ENCODE data around the gene ARSI.

The ARSI gene

DNA sequence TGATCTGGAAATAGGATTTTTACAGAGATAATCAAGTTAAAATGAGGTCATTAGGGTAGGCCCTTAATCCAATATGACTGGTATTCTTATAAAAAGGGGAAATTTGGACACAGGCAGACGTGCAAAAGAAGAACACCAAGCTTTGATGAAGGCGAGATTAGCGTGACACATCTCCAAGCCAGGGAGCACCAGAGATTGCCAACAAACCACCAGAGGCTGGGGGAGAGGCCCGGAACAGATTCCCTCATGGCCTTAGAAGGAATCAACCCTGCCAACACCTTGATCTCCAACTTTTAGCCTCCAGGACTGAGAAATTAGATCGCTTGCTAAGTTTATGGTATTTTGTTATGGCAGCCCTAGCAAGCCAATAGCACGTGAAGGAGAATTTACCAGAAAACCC is 10.8 kb upstream of the ARSI start:
- H3K79me1 ChIP-seq (replicated peaks; ENCODE audit: low read length, poor library complexity, severe bottlenecking): no peaks in the 10 kb centered on the region

DNA sequence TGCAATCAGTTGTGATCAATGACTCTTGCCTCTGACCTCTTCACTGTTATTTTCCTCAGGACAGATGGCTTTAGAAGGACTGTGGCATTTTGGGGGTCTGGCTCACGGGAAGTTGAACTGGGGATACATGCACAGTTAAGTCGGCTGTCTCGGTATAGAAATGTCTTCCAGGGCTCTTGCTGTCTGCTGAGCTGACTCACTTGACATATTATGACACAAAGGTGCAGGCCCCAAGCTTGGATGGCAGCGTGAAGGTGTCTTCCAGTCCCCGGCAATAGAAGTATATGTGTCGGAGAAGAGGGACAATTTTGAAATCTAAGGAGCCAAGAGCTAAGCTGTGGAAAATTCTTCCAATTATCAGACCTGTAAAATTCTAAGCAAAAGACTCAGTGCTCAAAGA is 9.8 kb upstream of the ARSI start:
- no peaks in the 10 kb centered on the region for H3K9me3 ChIP-seq (ENCODE audit: control insufficient read depth, low read length)
- no peak overlapping the region for H3K23ac ChIP-seq (ENCODE audit: low read length in 2 of 2)
- no peak overlapping the region for H3K4me2 ChIP-seq (ENCODE audit: low read length, poor library complexity, severe bottlenecking)
- no peak overlapping the region for H3K9ac ChIP-seq (ENCODE audit: low read length)
- no peak overlapping the region for H2BK15ac ChIP-seq (ENCODE audit: low read depth, poor library complexity, severe bottlenecking)
- no peak overlapping the region for H3K4ac ChIP-seq (ENCODE audit: low read depth in 1 of 2, low read length in 2 of 2)
- no peak overlapping the region for H3K4me3 ChIP-seq (ENCODE audit: insufficient read depth in 1 of 2, low read depth in 1 of 2, low read length in 2 of 2)
- H2AK5ac ChIP-seq (ENCODE audit: low read length, severe bottlenecking): peak overlapping the region; percentile 92
- no peak overlapping the region for H2AFZ ChIP-seq (ENCODE audit: low read depth, low read length)
- H3K27ac ChIP-seq (ENCODE audit: low read length, poor library complexity, severe bottlenecking): no peak overlapping the region
- H3K79me1 ChIP-seq (replicated peaks; ENCODE audit: low read length, poor library complexity, severe bottlenecking): no peaks in the 10 kb centered on the region
- H4K8ac ChIP-seq (ENCODE audit: low read length): no peak overlapping the region
- H2BK12ac ChIP-seq (ENCODE audit: low read length in 2 of 2): peak overlapping the region; percentile 15 to 18
- WGBS: 58% methylated on average over 5 of the region's 6 CpGs
- H2BK5ac ChIP-seq (ENCODE audit: low read depth, low read length, poor library complexity, severe bottlenecking): no peak overlapping the region
- DNase-seq: no peak
- H3K27me3 ChIP-seq (ENCODE audit: control insufficient read depth in 1 of 2, insufficient read depth in 1 of 2, low read length in 2 of 2): no peaks in the 10 kb centered on the region
- H3K14ac ChIP-seq (ENCODE audit: low read length in 2 of 2): no peak overlapping the region
- H4K91ac ChIP-seq (ENCODE audit: low read length): no peak overlapping the region
- H3K4me1 ChIP-seq (ENCODE audit: control insufficient read depth, insufficient read depth, low read depth, low read length): peaks cover 22% of the 10 kb centered on the region
- no peaks in the 10 kb centered on the region for H3K36me3 ChIP-seq (ENCODE audit: control insufficient read depth in 1 of 2, insufficient read depth in 2 of 2, low read depth in 1 of 2, low read length in 2 of 2)
- H3K18ac ChIP-seq (ENCODE audit: low read depth in 1 of 2, low read length in 2 of 2): peak overlapping the region in 1 of 2 experiments; percentile 11
- H2BK120ac ChIP-seq (ENCODE audit: low read depth, low read length): no peak overlapping the region

More for the DNA sequence above, 10.8 kb upstream of the ARSI start:
- peak overlapping the region; percentile 10 for H3K27ac ChIP-seq (ENCODE audit: low read length, poor library complexity, severe bottlenecking)
- no peak overlapping the region for H2BK120ac ChIP-seq (ENCODE audit: low read depth, low read length)
- no peak for DNase-seq
- 99% methylated on average over 6 of the region's 6 CpGs for WGBS
- H3K9me3 ChIP-seq (ENCODE audit: control insufficient read depth, low read length): no peaks in the 10 kb centered on the region
- H3K4ac ChIP-seq (ENCODE audit: low read depth in 1 of 2, low read length in 2 of 2): no peak overlapping the region
- no peak overlapping the region for H2BK12ac ChIP-seq (ENCODE audit: low read length in 2 of 2)
- peaks cover 25% of the 10 kb centered on the region for H3K4me1 ChIP-seq (ENCODE audit: control insufficient read depth, insufficient read depth, low read depth, low read length)
- no peak overlapping the region for H4K8ac ChIP-seq (ENCODE audit: low read length)
- peak overlapping the region; percentile 5 for H2AK5ac ChIP-seq (ENCODE audit: low read length, severe bottlenecking)
- H3K36me3 ChIP-seq (ENCODE audit: control insufficient read depth in 1 of 2, insufficient read depth in 2 of 2, low read depth in 1 of 2, low read length in 2 of 2): no peaks in the 10 kb centered on the region
- no peak overlapping the region for H3K18ac ChIP-seq (ENCODE audit: low read depth in 1 of 2, low read length in 2 of 2)
- H3K4me3 ChIP-seq (ENCODE audit: insufficient read depth in 1 of 2, low read depth in 1 of 2, low read length in 2 of 2): no peak overlapping the region
- H3K14ac ChIP-seq (ENCODE audit: low read length in 2 of 2): no peak overlapping the region
- no peak overlapping the region for H2BK5ac ChIP-seq (ENCODE audit: low read depth, low read length, poor library complexity, severe bottlenecking)
- H4K91ac ChIP-seq (ENCODE audit: low read length): no peak overlapping the region
- H3K23ac ChIP-seq (ENCODE audit: low read length in 2 of 2): no peak overlapping the region
- no peaks in the 10 kb centered on the region for H3K27me3 ChIP-seq (ENCODE audit: control insufficient read depth in 1 of 2, insufficient read depth in 1 of 2, low read length in 2 of 2)
- no peak overlapping the region for H2AFZ ChIP-seq (ENCODE audit: low read depth, low read length)
- no peak overlapping the region for H3K9ac ChIP-seq (ENCODE audit: low read length)
- H2BK15ac ChIP-seq (ENCODE audit: low read depth, poor library complexity, severe bottlenecking): no peak overlapping the region
- H3K4me2 ChIP-seq (ENCODE audit: low read length, poor library complexity, severe bottlenecking): no peak overlapping the region

DNA sequence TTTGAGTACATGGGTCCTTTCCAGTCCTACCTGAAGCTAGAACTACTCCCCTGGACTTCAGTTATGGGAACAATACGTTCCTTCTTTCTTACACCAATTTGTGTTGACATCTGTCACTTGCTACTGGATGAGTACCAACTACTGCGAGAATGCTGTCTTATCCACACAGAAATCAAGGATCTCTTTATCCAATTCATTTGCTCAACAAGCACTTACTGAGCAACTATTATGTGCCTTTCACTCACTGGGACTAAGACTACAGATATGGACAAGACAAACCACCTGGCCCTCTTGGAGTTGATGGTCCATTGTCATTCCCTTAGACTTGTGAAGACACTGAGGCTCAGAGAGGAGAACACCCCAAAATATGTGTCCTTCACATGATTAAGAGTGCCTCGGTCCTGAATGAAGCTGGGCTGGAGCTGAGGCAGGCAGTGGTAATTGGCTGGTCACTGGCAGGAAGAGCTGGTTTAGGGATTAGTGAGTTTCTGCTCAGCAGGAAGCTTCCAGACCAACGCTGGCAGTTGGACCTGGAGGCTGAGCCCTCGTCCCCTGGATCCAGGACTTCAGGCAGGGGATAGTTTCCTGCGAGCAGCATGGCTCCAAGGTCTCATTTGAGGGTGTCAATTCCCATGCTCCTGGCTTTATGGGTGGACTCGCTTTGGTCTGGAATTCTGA is 8.4 kb upstream of the ARSI start:
- H2BK15ac ChIP-seq (ENCODE audit: low read depth, poor library complexity, severe bottlenecking): no peak overlapping the region
- no peaks in the 10 kb centered on the region for H3K79me1 ChIP-seq (replicated peaks; ENCODE audit: low read length, poor library complexity, severe bottlenecking)
- no peak overlapping the region for H2AFZ ChIP-seq (ENCODE audit: low read depth, low read length)
- H3K9me3 ChIP-seq (ENCODE audit: control insufficient read depth, low read length): no peaks in the 10 kb centered on the region
- no peak overlapping the region for H4K8ac ChIP-seq (ENCODE audit: low read length)
- no peak overlapping the region for H4K91ac ChIP-seq (ENCODE audit: low read length)
- no peak overlapping the region for H3K23ac ChIP-seq (ENCODE audit: low read length in 2 of 2)
- H3K27me3 ChIP-seq (ENCODE audit: control insufficient read depth in 1 of 2, insufficient read depth in 1 of 2, low read length in 2 of 2): no peaks in the 10 kb centered on the region
- H3K9ac ChIP-seq (ENCODE audit: low read length): no peak overlapping the region
- no peaks in the 10 kb centered on the region for H3K36me3 ChIP-seq (ENCODE audit: control insufficient read depth in 1 of 2, insufficient read depth in 2 of 2, low read depth in 1 of 2, low read length in 2 of 2)
- peak overlapping the region; percentile 0 for H3K27ac ChIP-seq (ENCODE audit: low read length, poor library complexity, severe bottlenecking)
- no peak for DNase-seq
- no peak overlapping the region for H3K18ac ChIP-seq (ENCODE audit: low read depth in 1 of 2, low read length in 2 of 2)
- H3K14ac ChIP-seq (ENCODE audit: low read length in 2 of 2): no peak overlapping the region
- H3K4me3 ChIP-seq (ENCODE audit: insufficient read depth in 1 of 2, low read depth in 1 of 2, low read length in 2 of 2): no peak overlapping the region
- WGBS: 74% methylated on average over 7 of the region's 7 CpGs
- no peak overlapping the region for H3K4ac ChIP-seq (ENCODE audit: low read depth in 1 of 2, low read length in 2 of 2)
- no peak overlapping the region for H3K4me2 ChIP-seq (ENCODE audit: low read length, poor library complexity, severe bottlenecking)
- H2BK5ac ChIP-seq (ENCODE audit: low read depth, low read length, poor library complexity, severe bottlenecking): no peak overlapping the region
- peak overlapping the region; percentile 58 for H2AK5ac ChIP-seq (ENCODE audit: low read length, severe bottlenecking)
- H2BK120ac ChIP-seq (ENCODE audit: low read depth, low read length): no peak overlapping the region
- H2BK12ac ChIP-seq (ENCODE audit: low read length in 2 of 2): no peak overlapping the region
- H3K4me1 ChIP-seq (ENCODE audit: control insufficient read depth, insufficient read depth, low read depth, low read length): peaks cover 13% of the 10 kb centered on the region

DNA sequence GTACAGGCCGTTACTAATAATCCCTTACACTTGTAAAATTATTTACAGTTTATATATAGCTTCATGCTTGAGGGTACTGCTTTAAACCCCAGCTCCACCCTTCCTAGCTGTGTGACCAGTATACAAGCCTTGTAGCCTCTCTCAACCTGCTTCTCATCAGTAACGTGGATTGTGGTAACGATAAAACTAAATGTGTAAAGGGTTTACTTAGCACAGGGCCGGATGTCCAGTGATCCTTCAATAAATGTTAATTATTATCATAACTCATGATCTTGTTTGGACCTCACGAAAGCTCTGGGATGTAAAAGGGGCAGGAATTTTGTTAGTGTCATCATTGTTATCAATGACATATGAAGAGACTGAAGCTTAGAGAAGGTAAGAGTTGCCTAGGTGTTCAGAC is 7.5 kb upstream of the ARSI start:
- no peak overlapping the region for H3K9ac ChIP-seq (ENCODE audit: low read length)
- H2BK15ac ChIP-seq (ENCODE audit: low read depth, poor library complexity, severe bottlenecking): no peak overlapping the region
- H3K4ac ChIP-seq (ENCODE audit: low read depth in 1 of 2, low read length in 2 of 2): no peak overlapping the region
- H3K4me1 ChIP-seq (ENCODE audit: control insufficient read depth, insufficient read depth, low read depth, low read length): peaks cover 13% of the 10 kb centered on the region
- H2AFZ ChIP-seq (ENCODE audit: low read depth, low read length): no peak overlapping the region
- no peak overlapping the region for H2BK120ac ChIP-seq (ENCODE audit: low read depth, low read length)
- DNase-seq: no peak
- no peak overlapping the region for H2BK5ac ChIP-seq (ENCODE audit: low read depth, low read length, poor library complexity, severe bottlenecking)
- no peak overlapping the region for H3K14ac ChIP-seq (ENCODE audit: low read length in 2 of 2)
- 98% methylated on average over 1 of the region's 5 CpGs for WGBS
- H3K4me3 ChIP-seq (ENCODE audit: insufficient read depth in 1 of 2, low read depth in 1 of 2, low read length in 2 of 2): no peak overlapping the region
- H3K4me2 ChIP-seq (ENCODE audit: low read length, poor library complexity, severe bottlenecking): no peak overlapping the region
- H4K91ac ChIP-seq (ENCODE audit: low read length): no peak overlapping the region
- H3K27me3 ChIP-seq (ENCODE audit: control insufficient read depth in 1 of 2, insufficient read depth in 1 of 2, low read length in 2 of 2): no peaks in the 10 kb centered on the region
- no peak overlapping the region for H3K23ac ChIP-seq (ENCODE audit: low read length in 2 of 2)
- H3K27ac ChIP-seq (ENCODE audit: low read length, poor library complexity, severe bottlenecking): no peak overlapping the region
- no peaks in the 10 kb centered on the region for H3K79me1 ChIP-seq (replicated peaks; ENCODE audit: low read length, poor library complexity, severe bottlenecking)
- H2AK5ac ChIP-seq (ENCODE audit: low read length, severe bottlenecking): no peak overlapping the region
- H2BK12ac ChIP-seq (ENCODE audit: low read length in 2 of 2): no peak overlapping the region
- no peak overlapping the region for H3K18ac ChIP-seq (ENCODE audit: low read depth in 1 of 2, low read length in 2 of 2)
- no peaks in the 10 kb centered on the region for H3K36me3 ChIP-seq (ENCODE audit: control insufficient read depth in 1 of 2, insufficient read depth in 2 of 2, low read depth in 1 of 2, low read length in 2 of 2)
- no peak overlapping the region for H4K8ac ChIP-seq (ENCODE audit: low read length)
- no peaks in the 10 kb centered on the region for H3K9me3 ChIP-seq (ENCODE audit: control insufficient read depth, low read length)
